ENCODE measurements around the gene GPS2.

Gene GPS2

GRCh38 chr17:7318121-7318860, 3.1 kb upstream of the GPS2 start:
- DNase-seq (ENCODE audit: low read depth in 3 of 3, low spot score in 1 of 3) = no peak

GRCh38 chr17:7317161-7317803, 2.1 kb upstream of the GPS2 start:
- DNase-seq (ENCODE audit: low read depth in 3 of 3, low spot score in 1 of 3) = no peak

- DNase-seq (ENCODE audit: low read depth in 3 of 3, low spot score in 1 of 3) = no peak
Measured at GRCh38 chr17:7315570-7316235, 543 bp upstream of the GPS2 start.

GRCh38 chr17:7313890-7314718, 1.1 kb downstream of the GPS2 start:
- DNase-seq (ENCODE audit: low read depth in 3 of 3, low spot score in 1 of 3) = no peak

GRCh38 chr17:7313088-7313889, 1.9 kb downstream of the GPS2 start:
- DNase-seq (ENCODE audit: low read depth in 3 of 3, low spot score in 1 of 3) = no peak

- no peak for DNase-seq (ENCODE audit: low read depth in 3 of 3, low spot score in 1 of 3)
Measured at GRCh38 chr17:7312432-7313087, 2.6 kb downstream of the GPS2 start.

GRCh38 chr17:7311110-7311705, 4.0 kb downstream of the GPS2 start:
- no peak for DNase-seq (ENCODE audit: low read depth in 3 of 3, low spot score in 1 of 3)

GRCh38 chr17:7309628-7310027, 5.5 kb downstream of the GPS2 start:
- no peak for DNase-seq (ENCODE audit: low read depth in 3 of 3, low spot score in 1 of 3)

GRCh38 chr17:7308625-7309433, 6.3 kb downstream of the GPS2 start:
- DNase-seq (ENCODE audit: low read depth in 3 of 3, low spot score in 1 of 3) = peak; percentile 64 to 77 (median 71)

- no peak for DNase-seq (ENCODE audit: low read depth in 3 of 3, low spot score in 1 of 3)
Measured at GRCh38 chr17:7307686-7308624, 7.2 kb downstream of the GPS2 start.

- DNase-seq (ENCODE audit: low read depth in 3 of 3, low spot score in 1 of 3) = peak; percentile 100
Measured at GRCh38 chr17:7306911-7307685, 8.1 kb downstream of the GPS2 start, which contains the start of gene EIF5A. Gene EIF5A, plus strand, starts transcription at chr17:7307628. Its CDS starts 2,008 bp downstream, at chr17:7309636.

- DNase-seq (ENCODE audit: low read depth in 3 of 3, low spot score in 1 of 3) = no peak
Measured at GRCh38 chr17:7304179-7304578, 11.0 kb downstream of the GPS2 start.

- DNase-seq (ENCODE audit: low read depth in 3 of 3, low spot score in 1 of 3) = peak in 1 of 3 donors; percentile 59
Measured at GRCh38 chr17:7296189-7296861, 18.8 kb downstream of the GPS2 start.

- DNase-seq (ENCODE audit: low read depth in 3 of 3, low spot score in 1 of 3) = no peak
Measured at GRCh38 chr17:7295230-7296180, 19.7 kb downstream of the GPS2 start.

- peak in 1 of 3 donors; percentile 59 for DNase-seq (ENCODE audit: low read depth in 3 of 3, low spot score in 1 of 3)
Measured at GRCh38 chr17:7294614-7295153, 20.5 kb downstream of the GPS2 start, which contains the start of gene YBX2. Gene YBX2, minus strand, starts transcription at chr17:7294639. Its CDS starts 139 bp downstream, at chr17:7294500.
